Right ventricle myocardium inferior (tissue), 1 donor: ENCODE measurements around the gene MAGEB5. TPM values are rescaled to one million over a fixed set of nuclear protein-coding genes. Genes with fewer than 3 reads are reported as not detected.
"Not testable (repeated sequence)": the region's sequence is repeated elsewhere in the genome, so short reads cannot be mapped to it uniquely, and the experiment has no call there.

Experiments used
- ATAC-seq: fragments of 200-7000 bp; cut with Tn5 transposase; one replicate; pipeline ENCODE4 v1.9.1; 2020; ENCODE audit warnings: mild to moderate bottlenecking, moderate library complexity
- DNase-seq: peaks from one replicate; pipeline ENCODE4 v3.0.0; 2021; ENCODE audit errors: missing footprints
- intact Hi-C: fragments of 100-400 bp; cut with DNase I; formaldehyde crosslinking; loops from one replicate; pipeline ENCODE4 v1.11.0; 2022
- long read RNA-seq: library from polyadenylated mRNA; unstranded; transcript quantifications from one replicate; pipeline ENCODE4 v2.0.0, GENCODE V29; 2021
- total RNA-seq: library from RNA; stranded (reverse); fragmentation: NEBNext Ultra II Directional; extraction: Animal tissue kit (Norgen Biotek cat#: 25700); gene quantifications from one replicate; pipeline ENCODE4 v1.2.1, GENCODE V29; 2021
- donor health status: DM: no; HTN: yes; CAD: no; lungs with severe emphysema.

The MAGEB5 gene, protein sequence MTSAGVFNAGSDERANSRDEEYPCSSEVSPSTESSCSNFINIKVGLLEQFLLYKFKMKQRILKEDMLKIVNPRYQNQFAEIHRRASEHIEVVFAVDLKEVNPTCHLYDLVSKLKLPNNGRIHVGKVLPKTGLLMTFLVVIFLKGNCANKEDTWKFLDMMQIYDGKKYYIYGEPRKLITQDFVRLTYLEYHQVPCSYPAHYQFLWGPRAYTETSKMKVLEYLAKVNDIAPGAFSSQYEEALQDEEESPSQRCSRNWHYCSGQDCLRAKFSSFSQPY
- not detected for total RNA-seq
- long read RNA-seq, result 0 reads

GRCh38 chrX:26215869-26216268 lies at the start of gene MAGEB5:
Gene MAGEB5, plus strand, starts transcription at chrX:26216169. Its CDS starts 1,133 bp downstream, at chrX:26217302.
- ATAC-seq (no peak), DNase-seq (no peak)
- intact Hi-C loops, result no loop called here

GRCh38 chrX:26192204-26192603 lies 23.8 kb upstream of the MAGEB5 start, which contains the start of gene MAGEB6:
Gene MAGEB6, plus strand, starts transcription at chrX:26192440. Its CDS starts 1,407 bp downstream, at chrX:26193847.
- DNase-seq (no peak), ATAC-seq (no peak)
- intact Hi-C loops, result no loop called here

DNA sequence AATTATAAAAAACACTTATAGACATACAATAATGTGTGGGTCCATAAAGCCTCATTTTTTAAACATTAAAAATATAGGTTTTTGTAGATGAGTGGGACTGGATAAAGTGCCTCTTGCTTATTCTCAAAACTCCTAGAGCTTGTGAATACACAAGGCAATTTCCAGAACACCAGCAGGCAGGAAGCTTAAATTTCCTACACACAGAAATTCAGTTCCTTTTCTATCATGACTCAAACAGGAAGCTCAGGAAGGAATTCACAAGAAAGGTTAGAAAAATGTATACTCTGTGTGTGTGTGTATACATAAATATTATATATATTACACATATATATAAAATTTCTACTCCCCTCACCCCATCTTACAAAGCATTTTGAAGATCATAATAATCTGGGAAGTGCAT lies 12.4 kb upstream of the MAGEB5 start:
- DNase-seq, result no peak
- ATAC-seq, result no peak
- intact Hi-C loops, result no loop called here

GRCh38 chrX:26204717-26205116 lies 11.3 kb upstream of the MAGEB5 start:
- intact Hi-C loops, ATAC-seq, DNase-seq: not testable (repeated sequence)

GRCh38 chrX:26208012-26208411 lies 8.0 kb upstream of the MAGEB5 start:
- DNase-seq, result no peak
- ATAC-seq, result no peak
- intact Hi-C loops, result no loop called here

GRCh38 chrX:26219351-26219750 lies 3.4 kb downstream of the MAGEB5 start:
- no peak for ATAC-seq
- intact Hi-C loops, result no loop called here
- no peak for DNase-seq

DNA sequence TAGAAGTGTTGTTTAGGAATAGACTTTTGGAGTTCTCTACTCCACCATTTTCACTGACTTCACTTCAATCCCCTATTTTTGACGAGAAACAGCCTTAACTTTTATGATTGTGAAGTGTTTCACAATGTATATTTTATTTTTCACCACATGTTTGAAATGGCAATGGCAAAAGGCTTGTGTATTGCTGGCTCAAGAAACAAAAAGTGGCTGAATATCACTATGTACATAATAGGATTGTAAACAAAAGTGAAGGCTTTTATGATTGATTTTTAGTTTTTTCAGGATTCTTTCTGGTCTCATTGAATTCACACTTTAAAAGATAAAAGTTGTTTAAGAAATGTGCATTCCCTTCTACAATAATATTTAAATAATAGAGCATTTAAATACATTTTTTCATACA lies 18.2 kb downstream of the MAGEB5 start:
- DNase-seq, result no peak
- no peak for ATAC-seq
- intact Hi-C loops, result no loop called here

DNA sequence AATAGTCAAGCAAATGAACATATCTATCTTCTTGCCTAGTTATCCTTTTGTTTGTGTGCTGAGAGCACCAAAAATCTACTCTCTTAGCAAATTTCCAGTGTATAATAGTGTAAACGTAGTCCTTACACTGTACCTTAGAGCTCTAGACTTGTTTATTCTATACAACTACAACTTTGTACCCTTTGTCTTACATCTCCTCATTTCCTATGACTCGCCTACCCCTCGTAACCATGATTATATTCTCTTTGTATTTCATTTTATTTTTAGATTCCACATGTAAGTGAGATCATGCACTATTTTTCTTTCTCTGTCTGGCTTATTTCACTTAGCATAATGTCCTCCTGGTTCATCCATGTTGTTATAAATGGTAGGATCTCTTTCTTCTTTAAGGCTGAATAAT lies 37.6 kb downstream of the MAGEB5 start:
- no peak for ATAC-seq
- no peak for DNase-seq
- intact Hi-C loops, result no loop called here

DNA sequence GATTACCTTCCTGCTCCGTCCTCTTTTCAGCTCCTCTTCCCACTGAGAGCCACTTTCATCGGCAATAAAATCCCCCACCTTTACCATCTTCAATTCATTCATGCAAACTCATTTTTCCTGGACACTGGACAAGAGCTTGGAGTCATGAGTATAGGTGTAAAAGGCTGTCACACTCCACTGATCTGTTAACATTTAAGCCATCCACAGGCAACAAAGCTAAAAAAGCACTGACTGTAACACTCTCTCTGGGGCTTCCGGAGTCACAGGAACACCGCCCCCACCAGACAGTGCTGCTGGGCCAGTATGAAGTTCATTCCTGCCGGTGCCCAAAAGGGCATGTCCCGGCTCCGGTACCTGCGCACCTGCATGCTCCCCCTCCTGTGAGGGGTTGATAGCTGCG lies 38.5 kb downstream of the MAGEB5 start:
- intact Hi-C loops, result no loop called here
- ATAC-seq (no peak), DNase-seq (no peak)

DNA sequence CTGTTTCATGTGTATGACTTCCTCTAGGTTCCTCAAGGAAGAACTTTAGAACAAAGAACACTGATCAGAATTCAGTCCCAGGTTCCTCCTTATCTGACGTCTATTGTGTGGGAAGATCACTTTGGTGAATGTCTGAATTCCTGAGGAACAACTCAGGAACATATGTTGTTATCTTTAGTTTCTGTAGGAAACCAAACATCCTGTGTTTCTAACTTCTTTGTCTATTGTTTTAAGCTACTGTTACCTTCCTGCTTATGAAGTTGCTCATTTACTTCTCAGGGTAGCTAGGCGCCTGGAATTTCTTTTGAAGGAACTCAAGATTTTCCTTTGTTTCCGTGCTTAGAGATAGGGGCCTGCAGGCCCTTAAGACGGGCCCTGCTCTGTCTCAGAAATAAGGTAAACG lies 46.2 kb downstream of the MAGEB5 start:
- ATAC-seq (no peak), DNase-seq (no peak)
- intact Hi-C loops, result no loop called here

Other genes starting within 250 kb of the MAGEB5 start
- not detected for gene MAGEB18, start 77.8 kb upstream of the MAGEB5 start, total RNA-seq
- gene MAGEB6B, start 55.6 kb upstream of the MAGEB5 start, total RNA-seq, result not detected
- not detected for gene MAGEB6, start 23.7 kb upstream of the MAGEB5 start, total RNA-seq